Calu3 (cell line): ENCODE data around the gene NXPE4. TPM values are rescaled to one million over a fixed set of nuclear protein-coding genes. Genes with fewer than 3 reads are reported as not detected.
"Not testable (repeated sequence)": the region's sequence is repeated elsewhere in the genome, so short reads cannot be mapped to it uniquely, and the experiment has no call there.

ENCODE experiments used
- BruUV-seq: library from RNA; stranded (reverse); fragments of 400-500 nt; replicated peaks from 2 replicates; lab custom pipeline; 2021; lab: Mats Ljungman, UMichigan
- CTCF ChIA-PET: fragments of 300-600 bp; sonication (Branson Sonifier 250); formaldehyde crosslinking; loops from one replicate; lab custom pipeline; 2022; ENCODE audit warnings: antibody characterized with exemption; lab: Charles Lee
- DNase-seq: peaks from one replicate; pipeline ENCODE4 v3.0.0; 2022
- H3K27ac Mint-ChIP-seq: one replicate; pipeline ENCODE4 v1.8.0; 2022; ENCODE audit warnings: mixed read lengths; ENCODE audit not compliant: unreplicated experiment
- H3K27me3 Mint-ChIP-seq: one replicate; pipeline ENCODE4 v1.8.0; 2022; ENCODE audit warnings: mixed read lengths; ENCODE audit not compliant: unreplicated experiment
- H3K36me3 Mint-ChIP-seq: one replicate; pipeline ENCODE4 v1.8.0; 2022; ENCODE audit warnings: mild to moderate bottlenecking, moderate library complexity, mixed read lengths; ENCODE audit not compliant: insufficient read depth, unreplicated experiment
- H3K4me1 Mint-ChIP-seq: one replicate; pipeline ENCODE4 v1.8.0; 2022; ENCODE audit warnings: mild to moderate bottlenecking, low read depth, mixed read lengths; ENCODE audit not compliant: unreplicated experiment
- H3K4me3 Mint-ChIP-seq: one replicate; pipeline ENCODE4 v1.8.0; 2022; ENCODE audit warnings: mild to moderate bottlenecking, low read depth, moderate library complexity, mixed read lengths; ENCODE audit not compliant: unreplicated experiment
- H3K9me3 Mint-ChIP-seq: one replicate; pipeline ENCODE4 v1.8.0; 2022; ENCODE audit warnings: low read depth, mixed read lengths; ENCODE audit not compliant: unreplicated experiment
- intact Hi-C: fragments of 100-400 bp; cut with micrococcal nuclease; formaldehyde crosslinking; loops from one replicate; pipeline ENCODE4 v1.10.0; 2022; ENCODE audit not compliant: unreplicated experiment
- total RNA-seq: library from RNA; stranded (reverse); gene quantifications from 2 replicates; pipeline ENCODE4 v1.2.3, GENCODE V29; 2022
- TF ChIP-seq, protein P1 (sequence below): fragments of 200-600 bp; IDR thresholded peaks from one replicate; pipeline ENCODE4 v1.8.0; 2022; ENCODE audit warnings: antibody characterized with exemption; ENCODE audit not compliant: unreplicated experiment

The NXPE4 gene
- total RNA-seq, 1 experiment from 2014 or later: not detected

- Mint-ChIP-seq H3K36me3 (no peaks in the 10 kb centered on the region), H3K9me3 (no peaks in the 10 kb centered on the region), H3K4me3 (no peak overlapping the region), H3K27ac (no peak overlapping the region), H3K4me1 (no peaks in the 10 kb centered on the region), H3K27me3 (no peaks in the 10 kb centered on the region)
- DNase-seq: no peak
- CTCF ChIA-PET: no interaction called here
- TF ChIP-seq, protein P1, sequence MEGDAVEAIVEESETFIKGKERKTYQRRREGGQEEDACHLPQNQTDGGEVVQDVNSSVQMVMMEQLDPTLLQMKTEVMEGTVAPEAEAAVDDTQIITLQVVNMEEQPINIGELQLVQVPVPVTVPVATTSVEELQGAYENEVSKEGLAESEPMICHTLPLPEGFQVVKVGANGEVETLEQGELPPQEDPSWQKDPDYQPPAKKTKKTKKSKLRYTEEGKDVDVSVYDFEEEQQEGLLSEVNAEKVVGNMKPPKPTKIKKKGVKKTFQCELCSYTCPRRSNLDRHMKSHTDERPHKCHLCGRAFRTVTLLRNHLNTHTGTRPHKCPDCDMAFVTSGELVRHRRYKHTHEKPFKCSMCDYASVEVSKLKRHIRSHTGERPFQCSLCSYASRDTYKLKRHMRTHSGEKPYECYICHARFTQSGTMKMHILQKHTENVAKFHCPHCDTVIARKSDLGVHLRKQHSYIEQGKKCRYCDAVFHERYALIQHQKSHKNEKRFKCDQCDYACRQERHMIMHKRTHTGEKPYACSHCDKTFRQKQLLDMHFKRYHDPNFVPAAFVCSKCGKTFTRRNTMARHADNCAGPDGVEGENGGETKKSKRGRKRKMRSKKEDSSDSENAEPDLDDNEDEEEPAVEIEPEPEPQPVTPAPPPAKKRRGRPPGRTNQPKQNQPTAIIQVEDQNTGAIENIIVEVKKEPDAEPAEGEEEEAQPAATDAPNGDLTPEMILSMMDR: no peak
- BruUV-seq: no TSS peak
- intact Hi-C loops: no loop called here
These were observed 15.7 kb upstream of the NXPE4 start for GRCh38 chr11:114610984-114611944.

DNA sequence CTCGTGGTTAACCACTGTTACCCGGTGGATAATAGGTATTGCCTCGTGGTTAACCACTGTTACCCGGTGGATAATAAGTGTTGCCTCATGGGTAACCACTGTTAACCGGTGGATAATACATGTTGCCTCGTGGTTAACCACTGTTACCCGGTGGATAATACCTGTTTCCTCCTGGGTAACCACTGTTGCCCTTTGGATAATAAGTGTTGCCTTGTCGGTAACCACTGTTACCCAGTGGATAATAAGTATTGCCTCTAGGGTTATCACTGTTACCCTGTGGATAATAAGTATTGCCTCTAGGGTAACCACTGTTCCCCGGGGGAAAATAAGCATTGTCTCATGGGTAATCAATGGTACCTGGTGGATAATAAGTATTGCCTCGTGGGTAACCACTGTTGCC, 15.0 kb upstream of the NXPE4 start:
- Mint-ChIP-seq H3K27ac (no peak overlapping the region), H3K4me3 (no peak overlapping the region), H3K27me3 (no peaks in the 10 kb centered on the region), H3K36me3 (no peaks in the 10 kb centered on the region), H3K9me3 (no peaks in the 10 kb centered on the region), H3K4me1 (no peaks in the 10 kb centered on the region)
- no peak for DNase-seq
- no TSS peak for BruUV-seq
- CTCF ChIA-PET: no interaction called here
- intact Hi-C loops: no loop called here
- TF ChIP-seq, protein P1: no peak

- DNase-seq: no peak
- no peak overlapping the region for H3K4me3 Mint-ChIP-seq
- no peaks in the 10 kb centered on the region for H3K36me3 Mint-ChIP-seq
- no peaks in the 10 kb centered on the region for H3K27me3 Mint-ChIP-seq
- no peaks in the 10 kb centered on the region for H3K4me1 Mint-ChIP-seq
- no TSS peak for BruUV-seq
- no peaks in the 10 kb centered on the region for H3K9me3 Mint-ChIP-seq
- no peak overlapping the region for H3K27ac Mint-ChIP-seq
- TF ChIP-seq, protein P1: no peak
- intact Hi-C loops: no loop called here
- CTCF ChIA-PET: no interaction called here
These were observed 13.8 kb upstream of the NXPE4 start for GRCh38 chr11:114609429-114609828.

GRCh38 chr11:114608605-114609004, 13.0 kb upstream of the NXPE4 start:
- H3K4me1 Mint-ChIP-seq, H3K27ac Mint-ChIP-seq, DNase-seq, intact Hi-C loops, H3K27me3 Mint-ChIP-seq, CTCF ChIA-PET, BruUV-seq, H3K9me3 Mint-ChIP-seq, H3K36me3 Mint-ChIP-seq, H3K4me3 Mint-ChIP-seq: not testable (repeated sequence)
